Measurements from ENCODE around the gene NUFIP2.

DNA sequence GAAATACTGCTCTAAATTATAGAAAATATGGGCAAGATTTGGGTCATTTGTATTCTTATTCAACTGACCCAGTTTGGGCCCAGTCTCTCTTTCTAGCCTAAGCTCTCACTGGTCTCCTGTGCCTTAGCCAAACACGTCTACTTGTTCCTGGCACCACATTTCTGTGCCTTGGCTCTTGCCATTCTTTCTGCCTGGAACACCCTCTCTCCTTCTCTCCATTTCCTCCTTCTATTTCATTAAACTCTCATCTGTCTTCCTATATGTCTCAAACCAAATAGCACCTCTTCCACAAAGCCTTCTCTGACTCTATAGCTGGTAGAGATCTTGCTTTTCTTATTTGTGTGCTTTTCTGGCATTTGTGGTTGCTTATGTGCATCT, 37.7 kb upstream of the NUFIP2 start:
- TF ChIP-seq POLR2AphosphoS5 (IDR thresholded peaks at IDR 0.05; ENCODE audit: borderline replicate concordance, low read depth, low read length) (no peak), EZH2 (IDR thresholded peaks at IDR 0.05) (no peak), FOXP2 (optimal IDR thresholded peaks at IDR 0.05; ENCODE audit: control extremely low read depth, extremely low read length, insufficient read depth) (no peak)

All from SK-N-MC (cell line).